ENCODE measurements around the gene CELF4.

GRCh38 chr18:37520508-37520907 lies 45.1 kb downstream of the CELF4 start:
- TF ChIP-seq, protein P1, sequence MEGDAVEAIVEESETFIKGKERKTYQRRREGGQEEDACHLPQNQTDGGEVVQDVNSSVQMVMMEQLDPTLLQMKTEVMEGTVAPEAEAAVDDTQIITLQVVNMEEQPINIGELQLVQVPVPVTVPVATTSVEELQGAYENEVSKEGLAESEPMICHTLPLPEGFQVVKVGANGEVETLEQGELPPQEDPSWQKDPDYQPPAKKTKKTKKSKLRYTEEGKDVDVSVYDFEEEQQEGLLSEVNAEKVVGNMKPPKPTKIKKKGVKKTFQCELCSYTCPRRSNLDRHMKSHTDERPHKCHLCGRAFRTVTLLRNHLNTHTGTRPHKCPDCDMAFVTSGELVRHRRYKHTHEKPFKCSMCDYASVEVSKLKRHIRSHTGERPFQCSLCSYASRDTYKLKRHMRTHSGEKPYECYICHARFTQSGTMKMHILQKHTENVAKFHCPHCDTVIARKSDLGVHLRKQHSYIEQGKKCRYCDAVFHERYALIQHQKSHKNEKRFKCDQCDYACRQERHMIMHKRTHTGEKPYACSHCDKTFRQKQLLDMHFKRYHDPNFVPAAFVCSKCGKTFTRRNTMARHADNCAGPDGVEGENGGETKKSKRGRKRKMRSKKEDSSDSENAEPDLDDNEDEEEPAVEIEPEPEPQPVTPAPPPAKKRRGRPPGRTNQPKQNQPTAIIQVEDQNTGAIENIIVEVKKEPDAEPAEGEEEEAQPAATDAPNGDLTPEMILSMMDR (IDR thresholded peaks at IDR 0.05), result no peak
- no peak for TF ChIP-seq POLR2A (IDR thresholded peaks at IDR 0.05)
